Activated CD8-positive, alpha-beta memory T cell treated with anti-CD3 and anti-CD28 coated beads for 36 hours (primary cell): Measurements from ENCODE around the gene FAAH. TPM values are rescaled to one million over a fixed set of nuclear protein-coding genes. Genes with fewer than 3 reads are reported as not detected.

Experiments
- CTCF ChIA-PET: fragments of 350-600 bp; sonication (Branson Sonifier 250); formaldehyde crosslinking; loops from one replicate; lab custom pipeline; 2021; ENCODE audit warnings: antibody characterized with exemption; lab: Charles Lee
- POLR2A ChIA-PET: fragments of 350-600 bp; sonication (Branson Sonifier 250); formaldehyde crosslinking; loops from one replicate; lab custom pipeline; 2021; ENCODE audit warnings: antibody characterized with exemption; lab: Charles Lee
- total RNA-seq, 2 experiments: library from RNA; stranded (reverse); gene quantifications; one replicate each; pipeline ENCODE4 v1.2.3, GENCODE V29; 2021

FAAH gene
- total RNA-seq, 2 experiments from 2014 or later = 4.8 to 5.3 TPM

DNA sequence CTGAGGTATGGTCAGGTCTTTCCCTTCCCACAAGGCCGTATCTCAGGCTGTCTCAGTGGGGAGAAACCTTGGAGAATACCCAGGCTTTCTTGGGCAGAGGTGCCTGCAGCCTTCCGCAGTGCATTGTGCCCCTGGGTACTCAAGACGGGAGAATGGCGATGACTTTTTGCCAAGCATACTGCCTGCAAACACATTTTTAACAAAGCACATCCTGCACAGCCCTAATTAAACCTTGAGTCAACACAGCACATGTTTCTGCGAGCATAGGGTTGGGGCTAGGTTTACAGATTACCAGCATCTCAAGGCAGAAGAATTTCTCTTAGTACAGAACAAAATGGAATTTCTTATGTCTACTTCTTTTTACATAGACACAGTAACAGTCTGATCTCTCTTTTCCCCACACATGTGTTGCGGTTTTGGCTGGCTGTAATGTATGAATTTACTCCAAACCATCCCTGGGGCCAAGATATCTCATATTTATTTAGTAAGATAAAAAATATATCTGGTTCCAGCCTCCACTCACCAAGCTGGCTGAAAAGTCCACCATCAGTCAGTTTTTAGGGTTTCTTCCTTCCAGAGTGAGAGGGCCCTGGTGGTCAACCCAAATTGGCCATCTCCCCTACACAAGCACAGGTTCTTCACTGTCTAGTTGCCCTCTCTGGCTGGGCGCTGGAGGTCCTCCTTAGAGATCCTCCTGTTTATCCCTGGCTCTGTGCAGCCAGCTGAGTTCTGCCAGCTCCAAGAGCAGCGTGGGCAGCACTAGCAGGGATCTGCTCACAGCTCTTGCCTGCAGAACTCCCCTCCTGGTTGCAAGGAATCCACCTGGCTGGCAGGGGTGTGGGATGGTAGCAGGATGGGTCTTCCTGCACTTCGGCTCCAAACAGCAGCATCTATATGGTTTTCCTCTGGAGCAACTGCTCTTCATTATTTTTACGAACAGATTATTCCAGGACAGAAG is 2.6 kb downstream of the FAAH start:
- ChIA-PET CTCF (interaction anchor here (0.8 kb wide), 1 partner anchor 173 kb away, joined by 3 read pairs; no protein-coding TSS in a partner anchor), POLR2A (no interaction called here)

DNA sequence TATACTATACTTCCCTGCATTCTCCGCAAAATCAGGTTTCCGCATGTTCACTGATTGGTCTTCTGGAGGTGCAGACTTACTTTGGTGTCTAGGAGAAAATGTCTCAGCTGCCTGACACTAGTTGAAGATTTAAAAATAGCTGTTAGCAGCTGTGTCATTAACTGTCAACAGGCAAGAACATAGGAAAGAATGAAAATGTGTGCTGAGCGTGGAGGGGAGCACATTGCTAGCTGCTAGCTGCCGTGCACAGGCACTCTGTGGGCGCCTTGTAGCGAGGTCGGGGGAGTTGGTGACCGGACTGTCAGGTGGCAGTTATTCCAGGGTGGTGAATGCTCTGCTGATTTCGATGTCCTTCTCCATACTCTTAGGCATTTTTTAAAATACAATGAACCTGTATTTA is 5.2 kb downstream of the FAAH start:
- ChIA-PET CTCF (no interaction called here), POLR2A (no interaction called here)

DNA sequence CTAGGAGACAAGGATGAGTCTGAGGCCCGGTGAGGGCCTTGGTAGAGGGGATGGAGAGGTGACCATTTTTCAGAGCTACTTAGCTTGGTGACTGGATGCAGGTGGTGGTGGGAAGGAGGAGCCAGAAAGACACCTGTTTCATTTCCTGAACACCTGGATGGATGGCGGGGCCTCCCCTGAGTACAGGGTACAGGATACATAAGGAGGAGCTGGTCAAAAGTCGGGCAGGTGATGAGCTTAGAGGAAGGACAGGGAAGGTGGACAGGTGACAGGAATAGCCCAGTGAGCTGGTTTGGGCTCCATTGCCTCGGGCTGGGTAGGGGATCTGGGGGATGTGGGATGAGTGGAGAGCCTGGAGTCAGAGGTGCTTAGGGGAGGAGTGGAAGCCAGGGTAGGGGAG is 6.3 kb downstream of the FAAH start:
- CTCF ChIA-PET = interaction anchor here (0.8 kb wide), 1 partner anchor 30 kb away, joined by 3 read pairs; no protein-coding TSS in a partner anchor
- POLR2A ChIA-PET = no interaction called here

DNA sequence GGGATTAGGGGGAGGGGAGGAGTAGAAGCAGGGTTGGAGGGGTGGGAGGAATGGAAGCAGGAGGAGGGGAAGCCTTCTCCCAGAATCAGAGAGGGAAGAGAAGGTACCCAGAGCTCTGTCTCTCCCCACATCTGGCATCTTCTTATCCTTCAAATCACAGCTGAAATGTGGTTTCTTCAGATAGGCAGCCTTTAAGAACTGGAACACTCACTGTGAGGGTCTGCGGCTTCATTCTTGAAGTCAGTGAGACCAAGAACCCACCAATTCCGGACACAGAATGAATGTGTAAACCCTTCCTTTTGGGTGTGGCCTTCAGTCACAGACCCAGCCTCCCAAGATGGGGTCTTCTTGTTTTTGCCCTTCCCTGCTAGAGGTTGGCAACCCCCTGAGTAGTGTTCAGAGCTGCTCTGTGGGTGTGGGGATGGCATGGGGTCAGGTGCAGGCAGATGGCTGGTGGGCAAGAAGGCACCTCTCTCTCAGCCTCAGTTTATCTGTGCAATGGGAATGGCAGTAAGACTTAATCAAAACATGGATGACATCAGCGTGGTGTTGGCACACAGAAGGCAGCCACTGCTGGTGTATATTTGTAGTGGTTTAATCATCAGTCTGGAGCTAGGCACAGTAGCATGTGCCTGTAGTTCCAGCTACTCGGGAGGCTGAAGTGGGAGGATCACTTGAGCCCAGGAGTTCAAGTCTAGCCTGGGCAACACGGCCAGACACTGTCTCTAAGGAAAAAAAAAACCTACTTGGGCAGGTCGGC is 7.2 kb downstream of the FAAH start:
- POLR2A ChIA-PET = no interaction called here
- CTCF ChIA-PET = interaction anchor here (0.8 to 1.6 kb wide), 2 partner anchors 31 to 45 kb away, joined by 3 to 5 read pairs; no protein-coding TSS in a partner anchor

DNA sequence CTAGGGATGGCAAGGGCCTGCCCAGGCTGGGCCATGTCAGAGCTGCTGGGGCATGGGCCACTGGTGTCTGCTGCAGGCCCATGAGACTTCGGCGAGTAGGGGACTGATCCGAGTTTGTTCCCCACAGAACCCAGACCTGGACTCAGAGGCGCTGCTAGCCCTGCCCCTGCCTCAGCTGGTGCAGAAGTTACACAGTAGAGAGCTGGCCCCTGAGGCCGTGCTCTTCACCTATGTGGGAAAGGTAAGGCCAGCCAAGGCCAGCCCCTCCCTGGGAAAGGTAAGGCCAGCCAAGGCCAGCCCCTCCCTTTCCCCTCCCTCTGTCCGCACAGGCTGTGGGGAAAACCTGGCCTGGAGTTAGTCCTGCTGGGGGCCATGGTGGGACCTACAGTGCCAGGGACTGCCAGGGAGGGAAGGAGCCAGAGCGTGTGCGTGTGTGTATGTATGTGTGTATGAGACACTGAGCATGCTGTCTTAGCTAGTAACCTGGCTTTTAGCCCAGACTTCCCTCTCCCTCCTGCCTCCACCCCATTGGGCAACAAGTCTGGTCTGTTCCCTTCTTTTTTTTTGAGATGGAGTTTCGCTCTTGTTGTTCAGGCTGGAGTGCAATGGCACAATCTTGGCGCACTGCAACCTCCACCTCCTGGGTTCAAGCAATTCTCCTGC is 8.0 kb downstream of the FAAH start:
- ChIA-PET CTCF (interaction anchor here (1.6 kb wide), 1 partner anchor 45 kb away, joined by 5 read pairs; no protein-coding TSS in a partner anchor), POLR2A (no interaction called here)

DNA sequence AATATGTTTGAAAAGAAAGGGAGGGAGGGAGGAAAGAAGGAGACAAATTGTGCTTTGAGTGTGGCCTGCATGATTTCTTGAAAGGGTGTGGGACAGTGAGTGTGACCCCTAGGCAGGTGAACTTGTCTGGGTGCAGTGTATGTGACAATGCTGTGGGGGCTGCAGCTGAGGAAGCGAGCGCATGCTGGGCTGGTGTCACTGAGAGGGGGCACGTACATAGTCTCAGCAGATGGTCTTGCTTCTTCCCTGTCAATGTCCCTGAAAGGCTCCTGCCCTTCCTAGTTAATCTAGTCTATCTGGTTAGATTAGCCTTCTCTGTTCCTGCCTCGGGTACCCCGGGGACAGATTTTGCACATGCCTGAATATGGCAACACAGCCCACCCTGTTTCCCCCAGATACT is 9.8 kb downstream of the FAAH start:
- CTCF ChIA-PET = no interaction called here
- POLR2A ChIA-PET = no interaction called here

DNA sequence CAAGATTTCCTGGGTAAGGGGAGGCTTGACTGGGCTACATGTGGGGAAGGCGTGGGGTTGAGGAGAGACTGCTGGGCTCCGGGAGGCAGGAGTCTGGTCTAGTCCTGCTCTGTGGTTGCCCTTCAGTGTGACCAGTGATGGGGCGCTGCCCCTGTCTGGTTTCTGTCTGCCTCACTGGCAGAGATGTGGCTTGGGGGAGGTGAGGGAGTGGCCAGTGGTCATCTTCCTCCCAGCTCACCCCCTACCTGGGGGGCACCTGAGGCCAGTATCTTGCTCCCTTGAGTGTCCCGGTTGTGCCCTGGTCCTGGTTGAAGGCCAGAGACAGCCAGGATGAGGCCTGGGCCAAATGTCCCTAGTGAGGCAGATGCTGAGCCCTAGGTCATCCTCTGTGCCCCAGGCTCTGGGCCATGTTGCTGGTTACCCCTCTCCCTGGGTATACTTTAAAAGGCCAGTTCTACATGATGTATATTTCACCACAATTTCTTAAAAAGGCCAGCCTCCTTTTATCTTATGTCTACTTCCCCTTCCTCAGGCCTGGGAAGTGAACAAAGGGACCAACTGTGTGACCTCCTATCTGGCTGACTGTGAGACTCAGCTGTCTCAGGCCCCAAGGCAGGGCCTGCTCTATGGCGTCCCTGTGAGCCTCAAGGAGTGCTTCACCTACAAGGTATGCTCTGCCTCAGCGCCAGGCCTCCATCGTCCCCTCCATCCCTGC is 10.5 kb downstream of the FAAH start:
- POLR2A ChIA-PET = no interaction called here
- CTCF ChIA-PET = interaction anchor here (1.0 kb wide), 1 partner anchor 201 kb away, joined by 3 read pairs; no protein-coding TSS in a partner anchor

DNA sequence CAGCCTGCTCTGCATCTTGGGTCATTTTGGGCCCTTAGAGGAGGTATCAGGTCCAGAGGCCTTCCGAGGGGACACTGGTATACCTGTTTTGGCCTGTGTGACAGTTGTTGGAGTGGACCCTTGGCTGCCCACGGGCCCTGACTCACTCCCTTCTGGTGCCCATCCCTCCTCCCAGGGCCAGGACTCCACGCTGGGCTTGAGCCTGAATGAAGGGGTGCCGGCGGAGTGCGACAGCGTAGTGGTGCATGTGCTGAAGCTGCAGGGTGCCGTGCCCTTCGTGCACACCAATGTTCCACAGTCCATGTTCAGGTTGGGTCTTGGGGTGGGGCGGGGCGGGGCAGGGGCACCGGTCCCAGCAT is 11.1 kb downstream of the FAAH start:
- CTCF ChIA-PET = interaction anchor here (1.0 kb wide), 1 partner anchor 200 kb away, joined by 3 read pairs; no protein-coding TSS in a partner anchor
- POLR2A ChIA-PET = no interaction called here

DNA sequence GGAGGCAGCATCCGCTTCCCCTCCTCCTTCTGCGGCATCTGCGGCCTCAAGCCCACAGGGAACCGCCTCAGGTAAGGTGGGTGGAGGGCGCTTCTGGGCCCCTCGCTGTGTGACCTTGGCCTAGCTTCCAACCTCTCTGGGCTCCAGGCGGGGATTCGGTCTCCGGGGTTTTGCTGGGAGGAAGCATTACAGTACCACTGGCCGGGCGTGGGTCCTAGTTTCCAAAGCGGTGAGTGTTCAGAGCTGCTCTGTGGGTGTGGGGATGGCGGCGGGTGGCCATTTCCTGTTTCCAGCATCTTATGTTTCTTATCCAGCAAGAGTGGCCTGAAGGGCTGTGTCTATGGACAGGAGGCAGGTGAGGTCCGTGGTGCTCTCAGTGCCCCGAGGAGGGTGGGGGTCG is 11.6 kb downstream of the FAAH start:
- ChIA-PET POLR2A (no interaction called here), CTCF (interaction anchor here (1.0 to 1.3 kb wide), 2 partner anchors 20 to 200 kb away, joined by 3 to 5 read pairs; no protein-coding TSS in a partner anchor)

DNA sequence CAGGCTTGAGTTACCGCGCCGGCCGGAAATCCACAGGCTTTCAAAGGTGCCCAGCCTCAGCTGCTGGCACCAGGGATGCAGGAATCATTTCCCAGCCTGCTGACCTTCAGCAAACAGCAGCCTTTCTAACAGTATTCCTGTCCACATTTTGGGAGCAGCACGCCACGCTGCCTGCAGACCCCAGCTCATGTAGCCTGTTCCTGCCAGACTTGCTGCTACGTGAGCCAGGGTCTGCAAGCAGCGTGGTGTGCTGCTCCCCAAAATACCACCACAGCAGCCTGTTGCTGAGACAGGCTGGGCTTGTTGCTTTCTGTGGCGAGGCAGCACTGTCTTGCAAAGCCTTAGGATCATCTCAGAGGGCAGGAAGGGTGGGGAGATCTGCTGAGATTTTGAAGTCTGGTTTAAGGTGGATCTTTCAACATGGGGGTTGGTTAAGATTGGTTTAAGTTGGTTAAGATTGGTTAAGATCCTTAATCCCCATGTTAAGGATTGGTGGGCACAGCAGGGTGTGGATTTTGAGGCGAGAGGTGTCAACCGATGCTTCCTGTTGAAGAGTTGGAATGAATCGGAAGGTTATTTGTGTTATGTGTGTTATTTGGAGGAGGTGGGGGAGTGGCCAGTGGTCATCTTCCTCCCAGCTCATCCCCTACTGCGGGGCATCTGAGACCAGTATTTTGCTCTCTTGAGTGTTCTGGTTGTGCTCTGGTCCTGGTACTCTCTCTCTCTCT is 12.9 kb downstream of the FAAH start:
- POLR2A ChIA-PET = no interaction called here

DNA sequence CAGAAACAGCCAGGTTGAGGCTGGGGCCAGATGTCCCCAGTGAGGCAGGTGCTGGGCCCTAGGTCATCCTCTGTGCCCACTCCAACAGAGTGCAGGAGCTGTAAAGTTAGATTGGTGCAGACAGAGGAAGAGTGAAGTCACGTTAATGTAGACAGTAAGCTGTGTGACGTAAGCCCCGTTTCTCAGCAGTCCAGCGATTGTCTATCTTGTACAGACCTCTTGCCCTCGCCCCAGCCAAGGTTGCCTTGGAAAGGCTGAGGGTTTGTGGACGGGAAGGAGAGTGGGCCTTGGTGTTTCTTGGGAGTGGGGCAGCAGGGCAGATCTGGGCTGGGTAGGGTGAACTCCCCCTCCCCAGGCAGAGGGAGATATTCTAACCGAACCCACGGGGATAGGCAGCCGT is 13.5 kb downstream of the FAAH start:
- CTCF ChIA-PET = interaction anchor here (1.4 kb wide), 1 partner anchor 46 kb away, joined by 4 read pairs; no protein-coding TSS in a partner anchor

More for the DNA sequence above, 12.9 kb downstream of the FAAH start:
- CTCF ChIA-PET = interaction anchor here (0.7 to 1.4 kb wide), 8 partner anchors 10 to 1407 kb away, joined by 3 to 5 read pairs (median 4); no protein-coding TSS in a partner anchor

DNA sequence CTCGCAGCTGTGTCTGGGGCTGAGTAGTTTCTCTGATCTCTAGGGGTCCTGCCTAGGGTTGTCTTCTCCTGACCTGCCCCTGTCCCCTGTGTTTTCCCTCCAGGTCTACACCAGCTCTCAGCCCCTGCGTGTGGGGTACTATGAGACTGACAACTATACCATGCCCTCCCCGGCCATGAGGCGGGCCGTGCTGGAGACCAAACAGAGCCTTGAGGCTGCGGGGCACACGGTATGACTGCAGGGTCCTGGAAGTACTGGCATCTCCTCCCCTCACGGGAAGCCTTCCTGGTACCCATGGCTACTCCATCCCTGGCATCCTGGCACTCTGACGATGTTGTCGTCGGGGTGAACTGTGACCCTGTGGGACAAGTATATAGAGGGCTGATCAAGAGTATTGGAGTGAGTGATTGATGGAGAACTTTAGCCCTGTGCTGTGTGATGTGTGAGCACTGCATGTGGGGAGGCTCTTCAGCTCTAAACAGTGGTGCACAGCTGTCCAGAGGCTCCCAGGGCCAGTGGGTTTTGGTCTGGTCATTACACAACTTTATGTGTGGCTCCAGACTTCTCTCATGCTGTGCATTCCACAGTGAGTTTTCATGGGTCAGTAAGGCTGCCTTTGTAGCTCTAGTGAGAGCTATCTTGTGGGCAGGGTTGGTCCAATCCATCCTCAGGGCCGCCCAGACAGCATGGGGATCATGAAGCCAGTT is 14.4 kb downstream of the FAAH start:
- POLR2A ChIA-PET = no interaction called here
- CTCF ChIA-PET = interaction anchor here (0.8 kb wide), 1 partner anchor 113 kb away, joined by 4 read pairs; no protein-coding TSS in a partner anchor

More for the DNA sequence above, 13.5 kb downstream of the FAAH start:
- POLR2A ChIA-PET = no interaction called here

DNA sequence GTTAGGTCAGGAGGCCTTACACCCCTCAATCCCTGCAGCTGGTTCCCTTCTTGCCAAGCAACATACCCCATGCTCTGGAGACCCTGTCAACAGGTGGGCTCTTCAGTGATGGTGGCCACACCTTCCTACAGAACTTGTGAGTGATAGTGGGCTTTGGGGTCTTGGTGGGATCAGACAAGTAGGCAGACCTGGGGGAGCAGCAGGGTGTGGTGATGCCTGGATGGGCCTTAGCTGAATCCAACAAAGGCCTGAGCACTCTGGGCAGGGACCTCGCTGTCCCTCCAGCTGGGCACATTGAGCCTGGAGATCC is 14.9 kb downstream of the FAAH start:
- POLR2A ChIA-PET = no interaction called here

DNA sequence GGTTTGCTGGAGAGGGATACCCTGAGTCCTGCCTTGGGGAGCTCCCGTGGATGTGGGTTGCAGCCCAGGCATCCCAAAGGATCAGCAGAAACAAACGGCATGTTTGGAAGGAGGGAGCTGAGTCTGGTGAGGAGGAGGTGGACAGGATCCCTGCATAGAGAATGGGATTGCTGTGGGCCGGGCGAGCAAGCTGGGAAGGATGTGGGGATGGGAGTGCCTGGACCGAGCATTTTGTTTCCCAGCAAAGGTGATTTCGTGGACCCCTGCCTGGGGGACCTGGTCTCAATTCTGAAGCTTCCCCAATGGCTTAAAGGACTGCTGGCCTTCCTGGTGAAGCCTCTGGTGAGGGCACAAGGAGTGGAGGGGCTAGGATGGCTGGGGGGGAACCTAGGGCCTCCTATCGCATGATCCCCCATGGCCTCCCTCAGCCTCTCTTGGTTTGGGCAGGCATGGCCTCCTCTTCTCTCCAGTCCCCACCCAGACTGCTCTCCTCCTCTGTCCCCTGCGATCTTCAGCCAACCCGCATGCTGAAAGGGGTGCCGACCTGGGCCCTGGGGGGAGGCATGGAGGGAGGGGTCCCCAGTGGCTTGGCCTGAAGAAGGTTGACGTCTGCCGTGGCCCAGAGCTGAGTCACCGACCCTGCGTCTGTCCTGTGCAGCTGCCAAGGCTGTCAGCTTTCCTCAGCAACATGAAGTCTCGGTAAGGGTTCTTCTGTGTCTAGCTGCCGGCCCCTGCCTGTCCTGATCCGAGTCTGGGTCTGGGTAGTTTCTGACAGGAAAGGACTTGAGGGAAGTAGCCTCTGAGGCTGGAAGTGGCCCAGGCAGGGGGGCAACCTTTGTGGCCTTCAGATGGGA is 16.3 kb downstream of the FAAH start:
- CTCF ChIA-PET = interaction anchor here (1.2 kb wide), 1 partner anchor 32 kb away, joined by 3 read pairs; no protein-coding TSS in a partner anchor
- POLR2A ChIA-PET = interaction anchor here (0.5 kb wide), 1 partner anchor 171 kb away, joined by 11 read pairs; no protein-coding TSS in a partner anchor

More for the DNA sequence above, 14.9 kb downstream of the FAAH start:
- CTCF ChIA-PET = interaction anchor here (0.8 kb wide), 1 partner anchor 113 kb away, joined by 4 read pairs; no protein-coding TSS in a partner anchor

DNA sequence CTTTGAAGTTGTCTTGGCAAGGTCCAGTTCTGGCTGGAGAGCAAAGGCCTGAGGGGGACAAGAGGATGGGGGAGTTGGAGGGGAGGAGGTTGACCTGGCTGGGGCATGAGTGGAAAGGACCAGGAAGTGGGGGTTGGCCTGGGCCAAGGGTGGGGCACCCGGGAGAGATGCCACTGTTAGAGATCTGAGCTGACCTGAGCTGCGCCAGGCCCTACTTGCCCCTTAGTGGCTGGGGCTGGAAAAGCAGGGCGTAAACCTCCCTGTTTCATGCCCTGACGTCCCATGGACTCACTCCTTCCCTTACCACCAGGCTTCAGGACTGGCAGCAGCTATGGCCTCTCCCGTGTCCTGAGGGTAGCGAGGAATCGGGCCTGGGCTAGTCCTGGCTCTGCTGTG is 16.9 kb downstream of the FAAH start:
- POLR2A ChIA-PET = no interaction called here
- CTCF ChIA-PET = no interaction called here

DNA sequence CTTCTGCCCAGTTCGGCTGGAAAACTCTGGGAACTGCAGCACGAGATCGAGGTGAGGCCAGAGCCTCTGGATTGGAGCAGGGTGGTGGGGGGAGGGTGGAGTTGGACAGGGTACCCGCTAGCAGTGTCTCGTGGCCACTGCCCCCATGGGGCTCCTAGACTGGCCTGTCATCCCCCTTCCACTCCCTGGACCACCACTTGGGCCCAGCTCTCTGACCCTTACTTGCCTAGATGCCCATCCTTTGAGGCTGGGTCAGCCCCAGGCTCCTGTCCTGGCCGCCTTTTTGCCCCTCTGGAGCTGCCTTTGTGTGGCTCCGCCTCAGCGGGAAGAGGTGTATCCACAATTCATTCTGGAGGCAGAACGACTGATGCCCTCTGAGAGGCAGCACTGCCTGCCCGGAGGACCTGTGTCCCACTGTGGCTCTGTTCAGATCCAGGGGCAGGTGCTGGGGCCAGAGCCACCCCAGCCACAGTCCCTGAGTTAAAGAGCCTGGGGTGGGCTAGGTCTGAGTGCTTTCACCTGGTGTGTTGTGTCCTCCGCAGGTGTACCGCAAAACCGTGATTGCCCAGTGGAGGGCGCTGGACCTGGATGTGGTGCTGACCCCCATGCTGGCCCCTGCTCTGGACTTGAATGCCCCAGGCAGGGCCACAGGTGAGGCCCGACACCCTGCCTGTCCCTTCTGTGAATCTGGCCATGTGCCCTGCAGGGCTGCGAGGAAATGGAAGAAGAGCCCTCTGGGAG is 17.7 kb downstream of the FAAH start:
- ChIA-PET CTCF (no interaction called here), POLR2A (no interaction called here)
